Activated CD8-positive, alpha-beta memory T cell treated with anti-CD3 and anti-CD28 coated beads, Interleukin-2, amount 50 U/mL, for 24 hours (primary cell): ENCODE results near the gene GPSM3.
"Not testable (repeated sequence)": the region's sequence is repeated elsewhere in the genome, so short reads cannot be mapped to it uniquely, and the experiment has no call there.

Source experiments
- DNase-seq: peaks from one replicate; pipeline ENCODE4 v3.0.0-alpha.2; 2020; ENCODE audit errors: extremely low read depth

The GPSM3 gene

GRCh38 chr6:32192608-32193039 is at the start of gene GPSM3:
TSS of gene GPSM3 (minus strand) at chr6:32192643. CDS start at chr6:32192513, 130 bp downstream.
- no peak for DNase-seq

GRCh38 chr6:32240686-32241085 is 48.2 kb upstream of the GPSM3 start:
- no peak for DNase-seq

- no peak for DNase-seq
These were observed 47.0 kb upstream of the GPSM3 start for GRCh38 chr6:32239462-32239861.

- DNase-seq = no peak
These were observed 42.5 kb upstream of the GPSM3 start for GRCh38 chr6:32234934-32235333.

GRCh38 chr6:32226434-32226833 is 34.0 kb upstream of the GPSM3 start:
- DNase-seq = no peak

GRCh38 chr6:32224696-32225095 is 32.3 kb upstream of the GPSM3 start:
- DNase-seq = no peak

GRCh38 chr6:32223258-32224235 is 31.1 kb upstream of the GPSM3 start, which contains the start of gene NOTCH4:
TSS of gene NOTCH4 (minus strand) at chr6:32224067. CDS start at chr6:32223928, 139 bp downstream.
- no peak for DNase-seq

GRCh38 chr6:32222333-32223230 is 30.1 kb upstream of the GPSM3 start:
- DNase-seq = no peak

- no peak for DNase-seq
These were observed 27.6 kb upstream of the GPSM3 start for GRCh38 chr6:32220021-32220420.

GRCh38 chr6:32218167-32218566 is 25.7 kb upstream of the GPSM3 start:
- no peak for DNase-seq

GRCh38 chr6:32216998-32217397 is 24.6 kb upstream of the GPSM3 start:
- DNase-seq = no peak

- no peak for DNase-seq
These were observed 23.8 kb upstream of the GPSM3 start for GRCh38 chr6:32216285-32216684.

GRCh38 chr6:32215617-32216016 is 23.2 kb upstream of the GPSM3 start:
- DNase-seq = no peak

GRCh38 chr6:32214126-32214525 is 21.7 kb upstream of the GPSM3 start:
- no peak for DNase-seq

- no peak for DNase-seq
These were observed 21.2 kb upstream of the GPSM3 start for GRCh38 chr6:32213649-32214048.

- no peak for DNase-seq
These were observed 19.8 kb upstream of the GPSM3 start for GRCh38 chr6:32212076-32212760.

- DNase-seq = not testable (repeated sequence)
These were observed 19.0 kb upstream of the GPSM3 start for GRCh38 chr6:32211432-32211831.

GRCh38 chr6:32210191-32210601 is 17.8 kb upstream of the GPSM3 start:
- no peak for DNase-seq

- DNase-seq = no peak
These were observed 16.6 kb upstream of the GPSM3 start for GRCh38 chr6:32208996-32209395.

- DNase-seq = no peak
These were observed 11.8 kb upstream of the GPSM3 start for GRCh38 chr6:32204268-32204715.

GRCh38 chr6:32203426-32204267 is 11.2 kb upstream of the GPSM3 start:
- DNase-seq = no peak
